Testis (tissue), 3 donors: ENCODE results near the gene NSA2. TPM values are rescaled to one million over a fixed set of nuclear protein-coding genes. Genes with fewer than 3 reads are reported as not detected.
"Not testable (repeated sequence)": the region's sequence is repeated elsewhere in the genome, so short reads cannot be mapped to it uniquely, and the experiment has no call there.

Experiments
- DNase-seq: peaks from one replicate; pipeline ENCODE4 v3.0.0-alpha.2; 2019
- H3K27ac ChIP-seq, 2 donors: fragments of 200-600 bp; sonication (generic); one replicate each; pipeline ENCODE4 v1.5.1; 2019
- H3K27me3 ChIP-seq: fragments of 200-600 bp; sonication (generic); one replicate; pipeline ENCODE4 v1.5.1; 2019
- H3K36me3 ChIP-seq: fragments of 200-600 bp; sonication (generic); one replicate; pipeline ENCODE4 v1.5.1; 2017; ENCODE audit warnings: low read depth; ENCODE audit errors: missing control alignments
- H3K4me1 ChIP-seq: fragments of 200-600 bp; sonication (generic); one replicate; pipeline ENCODE4 v1.5.1; 2019
- H3K4me3 ChIP-seq, 2 donors: fragments of 200-600 bp; sonication (generic); one replicate each; pipeline ENCODE4 v1.5.1; 2017 to 2019
- H3K9me3 ChIP-seq: fragments of 200-600 bp; sonication (generic); one replicate; pipeline ENCODE4 v1.5.1; 2017
- CTCF ChIP-seq, 3 experiments: fragments of 450-650 bp in 2 of 3; fragments of 200-600 bp in 1 of 3; sonication (generic) in 1 of 3; IDR thresholded peaks; one replicate each; pipeline ENCODE4 v1.5.1; 2016 to 2019; ENCODE audit warnings: antibody characterized with exemption in 3 of 3, mild to moderate bottlenecking in 2 of 3, moderate library complexity in 1 of 3
- POLR2A ChIP-seq: fragments of 450-650 bp; IDR thresholded peaks from one replicate; pipeline ENCODE4 v1.6.1; 2017; ENCODE audit warnings: antibody characterized with exemption, mild to moderate bottlenecking, moderate library complexity
- WGBS, 2 donors: methylation state at CpG; one replicate each; pipeline ENCODE4 v1.1.5; 2018; 5-methylcytosine and 5-hydroxymethylcytosine counted together
- intact Hi-C: fragments of 100-400 bp; cut with DNase I; formaldehyde crosslinking; loops from one replicate; pipeline ENCODE4 v1.15.1; 2023; ENCODE audit warnings: low total_unique reads
- polyA plus RNA-seq: library from polyadenylated mRNA; stranded (reverse); fragments of 350-450 nt; fragmentation: Illumina TruSeq; extraction: RNeasy Lipid Tissue Mini Kit (QIAGEN cat#74804); gene quantifications from one replicate; pipeline ENCODE4 v1.2.3, GENCODE V29; 2014; ENCODE audit warnings: low read depth, low replicate concordance; ENCODE audit not compliant: insufficient read depth
- total RNA-seq, 2 donors: library from RNA; depleted of rRNA; stranded (reverse); fragments of >200 nt; gene quantifications; one replicate each; pipeline ENCODE4 v1.2.3, GENCODE V29; 2016

Gene NSA2
- total and polyA plus RNA-seq, 3 donors from 2014 or later, result 59.6 to 81.9 (median 62.7) TPM

- no peaks in the 10 kb centered on the region for H3K36me3 ChIP-seq
- TF ChIP-seq POLR2A (no peak), CTCF (IDR thresholded peaks at IDR 0.05) (no peak)
- H3K4me3 ChIP-seq, result no peak overlapping the region
- H3K9me3 ChIP-seq, result no peaks in the 10 kb centered on the region
- intact Hi-C loops, result no loop called here
- H3K4me1 ChIP-seq, result no peaks in the 10 kb centered on the region
- no peaks in the 10 kb centered on the region for H3K27me3 ChIP-seq
- DNase-seq, result no peak
- H3K27ac ChIP-seq, result no peak overlapping the region
- WGBS, 2 donors, result 68 to 74% methylated on average over 7 of the region's 7 CpGs
Measured at GRCh38 chr5:74772359-74772758, 5.3 kb downstream of the NSA2 start.

- Histone ChIP-seq H3K4me3 (no peak overlapping the region), H3K27ac (no peak overlapping the region), H3K4me1 (no peaks in the 10 kb centered on the region), H3K9me3 (no peaks in the 10 kb centered on the region), H3K36me3 (no peaks in the 10 kb centered on the region), H3K27me3 (no peaks in the 10 kb centered on the region)
- 83 to 88% methylated on average over 2 of the region's 2 CpGs for WGBS, 2 donors
- intact Hi-C loops, result no loop called here
- no peak for DNase-seq
- TF ChIP-seq CTCF (IDR thresholded peaks at IDR 0.05) (no peak), POLR2A (no peak)
Measured at GRCh38 chr5:74778609-74779008, 11.6 kb downstream of the NSA2 start.

DNA sequence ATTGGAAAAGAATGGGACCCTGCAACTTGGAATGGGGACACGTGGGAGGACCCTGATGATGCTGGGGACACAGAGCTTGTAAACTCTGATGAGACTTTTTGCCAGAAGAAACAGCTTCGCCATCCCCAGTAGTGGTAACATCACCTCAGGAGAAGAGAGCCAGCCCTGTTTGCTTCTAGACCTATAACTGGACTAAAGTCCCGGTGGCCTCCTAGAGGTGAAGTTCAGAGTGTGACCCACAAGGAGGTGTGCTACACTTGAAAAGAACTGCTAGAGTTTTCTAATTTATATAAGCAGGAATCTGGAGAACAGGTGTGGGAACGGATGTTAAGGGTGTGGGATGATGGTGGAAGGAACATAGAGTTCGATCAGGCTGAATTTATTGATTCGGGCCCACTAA lies 19.8 kb downstream of the NSA2 start:
- no peak overlapping the region for H3K4me3 ChIP-seq
- DNase-seq, result no peak
- H3K4me1 ChIP-seq, result no peaks in the 10 kb centered on the region
- no peak overlapping the region for H3K27ac ChIP-seq
- no peak for TF ChIP-seq POLR2A
- no peak for TF ChIP-seq CTCF (IDR thresholded peaks at IDR 0.05)
- intact Hi-C loops, result no loop called here
- no peaks in the 10 kb centered on the region for H3K9me3 ChIP-seq
- 92 to 97% methylated on average over 6 of the region's 6 CpGs for WGBS, 2 donors
- no peaks in the 10 kb centered on the region for H3K27me3 ChIP-seq
- no peaks in the 10 kb centered on the region for H3K36me3 ChIP-seq

DNA sequence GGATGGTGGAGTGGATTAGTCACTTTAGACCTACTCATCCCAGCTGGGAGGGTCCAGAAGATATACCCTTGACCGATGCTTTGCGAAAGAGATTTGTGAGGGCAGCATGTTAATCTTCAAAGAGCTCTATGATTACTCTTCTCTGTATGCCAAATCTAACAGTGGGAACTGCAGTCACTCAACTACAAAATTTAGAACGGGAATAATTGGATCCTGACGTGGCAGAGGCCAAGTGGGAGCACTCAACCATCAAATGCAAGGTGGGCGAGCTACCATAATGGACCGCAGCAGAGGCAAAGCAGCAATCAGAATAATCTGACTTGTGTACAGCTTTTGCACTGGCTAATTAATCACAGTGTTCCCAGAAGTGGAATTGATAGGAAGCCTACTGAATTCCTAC lies 20.4 kb downstream of the NSA2 start:
- H3K27me3 ChIP-seq, result no peaks in the 10 kb centered on the region
- no peaks in the 10 kb centered on the region for H3K9me3 ChIP-seq
- H3K4me1 ChIP-seq, result no peaks in the 10 kb centered on the region
- H3K27ac ChIP-seq, result no peak overlapping the region
- intact Hi-C loops, result no loop called here
- H3K4me3 ChIP-seq, result no peak overlapping the region
- H3K36me3 ChIP-seq, result no peaks in the 10 kb centered on the region
- WGBS, 2 donors, result 91 to 92% methylated on average over 6 of the region's 6 CpGs
- DNase-seq, result no peak
- no peak for TF ChIP-seq POLR2A
- no peak for TF ChIP-seq CTCF (IDR thresholded peaks at IDR 0.05)

DNA sequence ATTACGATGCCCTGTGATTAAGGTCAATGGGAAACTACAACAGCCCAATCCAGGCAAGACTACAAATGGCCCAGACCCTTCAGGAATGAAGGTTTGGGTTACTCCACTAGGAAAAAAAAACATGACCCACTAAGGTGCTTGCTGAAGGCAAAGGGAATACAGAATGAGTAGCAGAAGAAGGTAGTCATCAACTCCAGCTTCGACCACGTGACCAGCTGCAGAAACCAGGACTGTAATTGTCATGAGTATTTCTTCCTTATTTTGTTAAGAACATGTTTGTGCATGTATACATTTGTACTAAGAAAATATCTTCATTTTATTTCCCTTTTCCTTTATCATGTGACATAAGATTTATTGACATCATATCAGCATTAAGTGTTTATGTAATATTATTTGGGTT lies 24.6 kb downstream of the NSA2 start:
- H3K9me3 ChIP-seq, H3K4me1 ChIP-seq, DNase-seq, intact Hi-C loops, H3K4me3 ChIP-seq, H3K27me3 ChIP-seq, H3K36me3 ChIP-seq, H3K27ac ChIP-seq: not testable (repeated sequence)
- WGBS, 2 donors, result 89 to 95% methylated on average over 3 of the region's 3 CpGs
